GM18861 (cell line): ENCODE data around the gene NANS.
A peak's percentile ranks its signal among the peaks of the same experiment; 100 is the strongest.

ENCODE experiments used
- ATAC-seq: cut with Tn5 transposase; IDR thresholded peaks from one replicate; pipeline ENCODE4 v1.9.1; 2021; ENCODE audit not compliant: unreplicated experiment

The NANS gene

DNA sequence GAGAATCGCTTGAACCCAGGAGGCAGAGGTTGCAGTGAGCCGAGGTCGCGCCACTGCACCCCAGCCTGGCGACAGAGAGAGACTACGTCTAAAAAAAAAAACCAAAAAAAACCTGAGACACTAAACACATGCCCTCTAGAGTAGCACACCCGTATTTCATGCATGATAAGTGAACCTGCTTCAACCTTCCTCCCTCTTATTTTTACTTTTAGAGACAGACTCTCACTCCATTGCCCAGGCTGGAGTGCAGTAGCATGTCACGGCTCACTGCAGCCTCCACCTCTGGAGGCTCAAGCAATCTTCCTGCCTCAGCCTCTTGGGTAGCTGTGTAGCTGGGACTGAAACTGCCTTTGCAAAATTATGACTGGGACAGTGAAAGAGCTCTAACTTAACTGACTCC lies 17.6 kb upstream of the NANS start:
- ATAC-seq = peak; percentile 43

DNA sequence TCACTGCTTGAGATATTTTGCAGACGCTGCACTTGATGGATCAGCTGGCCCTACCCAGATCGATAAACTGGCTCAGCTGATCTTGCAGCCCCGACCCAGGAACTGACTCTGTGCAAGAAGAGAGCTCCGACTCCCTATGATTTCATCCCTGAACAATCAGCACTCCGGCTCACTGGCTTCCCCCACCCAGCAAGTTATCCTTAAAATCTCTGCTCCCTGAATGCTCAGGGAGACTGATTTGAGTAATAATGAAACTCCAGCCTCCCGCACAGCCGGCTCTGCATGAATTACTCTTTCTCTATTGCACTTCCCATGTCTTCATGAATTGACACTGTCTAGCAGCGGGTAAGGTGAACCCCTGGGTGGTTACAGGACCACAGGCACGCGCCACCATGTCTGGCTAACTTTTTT lies 16.9 kb upstream of the NANS start:
- ATAC-seq = no peak

DNA sequence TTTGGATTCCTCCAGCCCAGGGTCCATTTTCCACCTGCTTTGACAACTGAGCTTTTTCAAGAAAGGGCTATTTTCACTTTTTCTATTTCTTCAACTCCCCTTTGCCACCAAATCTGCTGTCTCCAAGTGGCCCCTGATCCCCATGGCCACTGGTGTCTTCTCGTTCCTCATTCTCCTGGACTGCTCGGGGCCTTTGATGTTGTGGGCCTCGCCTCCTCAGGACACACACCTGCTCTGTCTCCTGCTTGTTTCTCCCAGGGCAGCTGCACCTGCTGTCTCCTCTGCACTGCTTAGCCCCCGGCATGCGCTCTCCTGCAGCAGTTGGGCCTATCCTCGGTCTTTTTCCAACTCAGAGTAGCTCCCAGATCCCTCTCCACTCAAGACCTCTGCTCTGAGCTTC lies 16.3 kb upstream of the NANS start:
- no peak for ATAC-seq

DNA sequence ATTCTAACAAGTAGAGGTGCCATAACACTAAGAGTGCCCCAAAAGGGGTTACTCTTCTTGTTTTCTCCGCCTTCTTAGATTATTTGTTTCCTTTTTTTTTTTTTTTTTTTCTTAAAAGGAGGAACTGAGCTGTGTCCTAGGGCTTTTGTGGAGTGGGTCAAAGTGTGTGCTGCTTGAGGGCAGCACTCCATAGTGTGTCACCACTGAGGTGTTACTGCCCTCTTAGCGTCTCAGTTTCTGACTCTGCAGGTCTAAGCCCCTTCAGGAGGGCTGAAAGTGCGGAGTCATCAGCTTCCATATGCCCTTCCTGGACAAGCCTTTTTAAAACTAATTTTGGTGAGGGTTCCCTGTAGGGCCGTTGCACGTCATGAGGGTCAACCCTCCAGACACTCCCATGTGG lies 12.6 kb upstream of the NANS start:
- no peak for ATAC-seq

DNA sequence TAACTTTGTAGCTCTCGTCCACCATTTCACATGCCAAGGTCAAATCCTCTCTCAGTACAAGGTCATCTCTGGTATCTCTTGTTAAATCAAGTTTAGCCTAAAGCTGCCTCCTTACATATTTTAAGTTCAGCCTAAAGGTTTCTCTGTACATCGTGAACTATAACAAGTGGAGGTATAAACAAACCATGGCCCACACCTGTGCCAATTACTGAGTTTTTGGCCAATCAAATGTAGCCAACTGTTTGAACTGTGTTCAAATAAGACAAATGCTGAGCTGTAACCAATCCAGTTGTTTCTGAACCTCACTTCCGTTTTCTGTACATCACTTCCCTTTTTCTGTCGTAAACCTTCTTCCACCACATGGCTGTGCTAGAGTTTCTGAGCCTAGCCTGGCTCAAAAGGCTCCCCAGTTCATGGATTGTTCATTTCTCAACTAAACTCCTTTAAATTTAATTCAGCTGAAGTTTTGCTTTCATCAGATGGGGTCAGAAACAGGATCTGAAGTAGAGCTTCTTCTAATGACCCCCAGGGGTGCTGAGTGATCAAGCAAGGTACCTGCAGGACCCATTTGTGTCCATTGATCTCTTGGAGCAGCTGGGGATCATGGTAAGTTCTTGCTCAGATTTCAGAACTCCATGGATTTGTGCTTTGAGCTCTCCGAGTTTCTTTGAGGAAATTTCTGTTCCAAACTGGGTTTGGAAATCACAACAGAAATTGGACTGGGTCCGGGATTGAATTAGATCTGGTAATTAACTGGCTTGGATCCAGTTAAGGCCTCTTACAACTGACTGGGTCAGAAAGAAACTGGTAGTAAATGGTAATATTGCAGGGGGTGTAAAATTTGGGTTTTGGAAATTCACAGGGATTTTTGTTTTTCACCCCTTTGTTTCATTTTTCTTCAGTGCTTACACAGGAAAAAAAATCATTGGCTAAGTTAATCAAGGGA lies 11.0 kb upstream of the NANS start:
- peak; percentile 88 for ATAC-seq

DNA sequence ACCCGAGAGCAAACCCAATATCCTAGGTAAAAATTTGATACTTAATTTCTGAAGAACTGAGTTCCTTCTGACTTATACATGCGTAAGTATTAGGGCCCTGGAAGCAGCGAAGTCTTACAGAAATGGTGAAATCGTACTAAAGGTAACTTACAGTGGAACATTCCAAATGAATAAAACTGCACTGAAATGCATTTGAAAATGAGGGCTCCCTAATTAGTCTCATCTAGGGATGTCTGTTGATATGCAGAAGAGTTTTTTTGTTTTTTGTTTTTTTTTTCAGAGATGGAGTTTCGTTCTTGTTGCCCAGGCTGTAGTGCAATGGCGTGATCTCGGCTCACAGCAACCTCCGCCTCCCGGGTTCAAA lies 10.4 kb upstream of the NANS start:
- no peak for ATAC-seq

DNA sequence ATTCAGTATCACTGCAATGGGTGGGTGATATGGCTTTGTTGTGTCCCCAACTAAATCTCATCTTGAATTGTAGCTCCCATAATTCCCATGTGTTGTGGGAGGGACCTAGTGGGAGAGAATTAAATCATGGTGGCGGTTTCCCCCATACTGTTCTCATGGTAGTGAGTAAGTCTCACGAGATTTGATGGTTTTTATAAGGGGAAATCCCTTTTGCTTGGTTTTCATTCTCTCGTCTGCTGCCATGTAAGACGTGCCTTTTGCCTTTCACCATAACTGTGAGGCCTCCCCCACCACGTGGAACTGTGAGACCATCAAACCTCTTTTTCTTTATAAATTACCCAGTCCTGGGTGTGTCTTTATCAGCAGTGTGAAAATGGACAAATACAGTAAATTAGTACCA lies 9.5 kb upstream of the NANS start:
- ATAC-seq = no peak

DNA sequence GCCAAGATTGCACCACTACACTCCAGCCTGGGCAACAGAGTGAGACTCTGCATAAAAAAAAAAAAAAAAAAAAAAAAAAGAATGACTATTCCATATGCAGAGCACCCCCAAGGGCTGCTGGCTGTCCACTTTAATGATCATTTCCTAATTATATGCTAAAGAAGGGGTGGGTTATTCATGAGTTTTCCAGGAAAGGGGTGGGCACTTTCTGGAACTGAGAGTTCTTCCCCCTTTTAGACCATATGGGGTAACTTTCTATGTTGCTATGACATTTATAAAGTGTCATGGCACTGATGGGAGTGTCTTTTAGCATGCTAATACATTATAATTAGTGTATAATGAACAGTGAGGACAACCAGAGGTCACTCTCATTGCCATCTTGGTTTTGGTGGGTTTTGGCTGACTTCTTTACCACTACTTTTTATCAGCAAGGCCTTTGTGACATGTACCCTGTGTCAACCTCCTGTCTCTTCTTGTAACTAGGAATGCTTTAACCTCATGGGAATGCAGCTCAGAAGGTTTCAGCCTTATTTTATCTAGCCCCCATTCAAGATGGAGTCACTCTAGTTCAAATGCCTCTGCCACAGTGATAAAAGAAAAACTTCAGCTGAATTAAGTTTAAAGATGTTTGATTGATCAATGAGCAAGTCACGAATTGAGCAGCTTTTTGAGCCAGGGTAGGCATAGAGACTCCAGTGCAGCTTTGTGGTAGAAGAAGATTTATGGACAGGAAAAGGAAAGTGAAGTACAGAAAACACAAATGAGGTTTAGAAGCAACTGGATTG lies 7.1 kb upstream of the NANS start:
- no peak for ATAC-seq

DNA sequence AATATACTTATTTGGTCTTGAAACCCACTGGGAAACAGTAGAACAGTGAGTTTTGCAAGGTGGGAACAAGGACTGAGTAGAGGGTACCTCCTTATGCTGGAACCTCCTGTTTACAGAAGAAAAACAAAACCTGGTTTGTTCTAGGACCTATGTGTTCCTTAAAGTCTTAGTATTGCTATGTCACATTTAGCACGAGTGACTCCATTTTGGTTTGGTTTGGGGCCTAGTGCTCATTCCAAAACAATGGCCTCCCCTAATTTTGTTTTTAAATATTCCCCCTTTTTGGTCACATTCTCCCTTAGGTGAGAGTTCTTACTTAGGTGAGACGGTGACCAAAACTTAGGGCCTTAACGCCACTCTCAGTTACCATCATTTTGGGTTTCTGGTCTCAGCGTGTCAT lies 6.2 kb upstream of the NANS start:
- no peak for ATAC-seq

DNA sequence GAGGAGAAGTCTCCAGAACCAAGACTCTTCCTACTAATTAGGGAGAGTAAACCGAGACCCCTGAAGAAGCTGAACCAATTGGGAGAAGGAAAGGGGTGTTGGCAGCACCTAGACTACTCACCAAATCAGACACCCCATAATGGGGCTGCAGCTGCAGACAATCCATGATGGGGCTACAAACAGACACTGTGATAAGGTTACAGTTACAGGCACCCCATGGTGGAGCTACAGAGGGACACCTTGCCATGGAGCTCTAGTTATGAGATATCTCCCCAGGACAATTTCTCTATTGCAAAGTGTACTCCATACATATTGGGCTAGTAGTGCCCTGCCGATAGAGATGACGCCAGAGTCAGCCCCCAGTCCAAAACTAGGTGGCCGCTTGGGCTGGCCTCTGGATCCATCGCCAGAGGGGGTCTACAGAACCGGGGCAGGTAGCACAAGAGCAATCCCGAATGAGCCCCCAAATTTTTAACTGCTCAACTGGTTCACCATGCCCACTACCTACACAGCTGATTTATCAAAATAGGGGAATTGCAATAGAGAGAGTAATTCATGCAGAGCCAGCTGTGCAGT lies 2.1 kb upstream of the NANS start:
- ATAC-seq = no peak

DNA sequence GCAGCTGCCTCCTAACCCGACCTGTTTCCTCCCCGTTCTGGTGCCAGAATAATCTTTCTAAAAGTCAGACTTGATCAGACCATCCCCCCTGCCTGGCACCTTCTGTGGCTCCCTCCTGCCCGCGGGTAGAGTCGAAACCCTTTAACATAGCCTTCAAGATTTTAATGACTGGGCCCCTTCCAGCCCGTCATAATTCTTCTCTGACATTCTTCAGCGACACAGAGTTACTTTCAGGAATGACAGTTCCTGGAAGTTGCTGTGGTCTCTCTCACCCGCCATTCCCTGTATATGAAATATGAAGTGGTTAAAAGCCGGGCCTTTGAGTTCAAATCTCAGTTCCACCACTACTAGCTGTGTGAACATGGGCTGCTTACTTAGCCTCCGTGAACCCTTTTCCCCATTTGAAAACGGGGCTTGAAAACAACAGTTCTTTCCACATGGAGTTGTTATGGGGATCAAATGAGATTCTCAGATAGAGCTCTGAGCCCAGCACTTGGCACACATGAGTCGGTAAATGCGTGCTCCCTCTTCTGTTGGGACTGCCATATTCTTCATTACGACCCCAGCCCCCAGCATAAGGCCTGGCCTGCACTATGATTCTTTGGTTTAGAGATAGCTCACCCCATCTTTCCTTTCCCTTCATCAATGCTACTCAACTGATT lies 737 bp downstream of the NANS start:
- no peak for ATAC-seq

DNA sequence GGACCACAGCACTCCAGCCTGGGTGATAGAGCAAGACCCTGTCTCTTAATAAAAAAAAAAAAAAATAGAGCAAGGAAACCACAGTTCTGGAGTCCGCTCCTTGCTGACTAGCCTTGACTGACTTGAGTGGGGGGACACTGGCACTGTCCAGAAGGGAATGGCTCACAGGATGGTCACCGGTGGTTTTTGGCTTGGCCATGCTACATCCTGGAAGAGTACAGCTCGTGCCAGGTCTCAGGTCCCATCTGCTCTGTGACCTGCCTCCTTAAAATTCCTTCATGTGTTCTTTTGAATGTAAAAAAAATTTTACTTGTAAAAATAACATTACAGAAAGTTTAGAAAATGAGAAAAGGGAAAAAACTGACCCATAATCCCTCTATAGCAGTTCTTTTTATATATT lies 5.6 kb downstream of the NANS start:
- ATAC-seq = no peak

DNA sequence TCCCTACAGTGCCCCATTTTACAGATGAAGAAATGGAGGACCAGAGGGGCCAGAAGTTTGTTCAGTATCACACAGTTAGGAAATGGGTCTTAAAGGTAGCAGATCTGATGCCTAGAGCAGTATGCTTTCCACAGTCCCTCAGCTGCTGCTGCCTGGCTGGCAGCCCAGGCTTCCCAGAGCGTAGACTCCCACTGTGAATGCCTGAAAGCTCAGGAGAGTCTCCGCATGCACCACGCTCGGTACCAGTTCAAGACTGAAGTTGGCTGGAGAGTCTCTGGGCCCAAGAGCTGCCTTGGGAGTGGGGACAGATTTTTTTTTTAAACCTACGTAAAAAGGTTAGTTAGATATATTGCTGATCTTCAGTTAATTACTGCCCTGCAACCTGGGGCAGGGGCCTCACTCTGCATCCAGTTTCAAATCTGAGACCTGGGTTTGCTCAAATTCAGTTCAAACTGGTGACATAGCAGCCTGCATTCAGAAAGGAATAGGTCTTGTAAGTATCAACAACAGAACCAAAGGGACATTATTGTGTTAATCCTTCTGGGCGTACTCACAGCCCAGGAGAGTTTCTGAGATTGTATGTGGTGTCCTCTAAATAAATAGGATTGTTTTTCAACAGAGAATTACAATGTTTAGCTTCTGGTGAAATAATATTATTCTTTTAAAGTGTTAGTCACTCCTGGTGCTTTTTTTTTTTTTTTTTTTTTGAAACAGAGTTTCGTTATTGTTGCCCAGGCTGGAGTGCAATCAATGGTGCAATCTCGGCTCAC lies 8.3 kb downstream of the NANS start:
- ATAC-seq = no peak

DNA sequence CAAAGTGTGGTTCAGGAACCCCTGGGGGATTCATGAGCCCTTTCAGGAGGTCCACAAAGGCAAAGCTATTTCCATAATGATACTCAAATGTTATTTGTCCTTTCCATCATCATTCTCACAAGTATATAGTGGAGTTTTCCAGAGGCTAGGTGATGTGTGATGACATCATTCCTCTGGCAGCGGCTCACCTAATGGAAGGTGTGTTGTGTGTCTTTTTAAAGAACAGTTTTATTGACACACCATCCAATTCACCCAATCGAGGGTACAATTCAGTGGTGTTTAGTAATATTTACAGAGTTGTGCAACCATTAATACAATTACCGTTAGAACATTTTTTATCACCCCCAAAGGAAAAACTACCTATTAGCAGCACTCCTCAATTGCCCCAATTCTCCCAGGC lies 9.7 kb downstream of the NANS start:
- ATAC-seq = no peak

DNA sequence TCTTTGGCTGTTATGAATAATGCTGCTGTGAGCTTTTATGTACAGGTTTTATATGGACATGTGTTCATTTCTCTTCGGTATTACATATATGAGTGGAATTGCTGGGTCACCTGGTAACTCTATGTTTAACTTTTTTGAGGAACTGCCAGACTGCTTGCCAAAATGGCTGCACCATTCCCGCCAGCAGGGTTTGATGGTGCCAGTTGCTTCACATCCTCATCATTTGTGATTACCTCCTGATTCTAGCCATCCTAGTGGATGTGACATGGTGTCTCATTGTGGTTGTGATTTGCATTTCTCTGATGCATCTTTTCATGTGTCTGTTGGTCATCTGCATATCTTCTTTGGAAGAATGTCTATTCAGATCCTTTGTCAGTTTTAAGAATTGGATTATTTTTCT lies 10.7 kb downstream of the NANS start:
- no peak for ATAC-seq

DNA sequence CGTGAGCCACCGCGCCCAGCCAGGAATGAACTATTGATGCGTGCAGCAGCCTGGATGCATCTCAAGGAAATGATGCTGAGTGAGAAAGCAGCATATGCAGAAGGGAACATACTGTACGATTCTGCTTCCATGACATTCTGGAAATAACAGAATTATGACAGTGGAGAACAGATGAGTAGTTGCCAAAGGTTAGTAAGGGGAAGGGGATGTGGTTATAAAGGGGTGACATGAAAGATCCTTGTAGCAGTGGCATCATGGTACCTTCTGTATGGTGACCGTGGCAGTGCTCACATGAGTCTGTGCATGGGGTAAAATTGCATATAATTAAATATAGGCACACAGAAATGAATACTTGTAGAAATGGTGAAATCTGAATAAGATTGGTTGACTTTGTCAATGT lies 13.0 kb downstream of the NANS start:
- no peak for ATAC-seq

DNA sequence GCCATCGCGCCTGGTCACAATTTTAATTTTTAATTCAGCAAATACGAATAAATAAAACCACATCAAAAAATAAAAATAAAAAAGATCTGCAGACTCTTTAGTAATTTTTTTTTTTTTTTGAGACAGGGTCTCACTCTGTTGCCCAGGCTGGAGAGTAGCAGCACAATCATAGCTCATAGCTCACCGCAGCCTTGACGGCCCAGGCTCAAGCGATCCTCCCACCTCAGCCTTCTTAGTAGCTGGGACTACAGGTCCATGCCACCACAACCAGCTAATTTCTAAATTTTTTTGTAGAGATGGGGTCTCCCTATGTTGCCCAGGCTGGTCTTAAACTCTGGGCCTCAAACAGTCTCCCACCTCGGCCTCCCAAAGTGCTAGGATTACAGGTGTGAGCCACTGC lies 14.2 kb downstream of the NANS start:
- ATAC-seq = no peak

DNA sequence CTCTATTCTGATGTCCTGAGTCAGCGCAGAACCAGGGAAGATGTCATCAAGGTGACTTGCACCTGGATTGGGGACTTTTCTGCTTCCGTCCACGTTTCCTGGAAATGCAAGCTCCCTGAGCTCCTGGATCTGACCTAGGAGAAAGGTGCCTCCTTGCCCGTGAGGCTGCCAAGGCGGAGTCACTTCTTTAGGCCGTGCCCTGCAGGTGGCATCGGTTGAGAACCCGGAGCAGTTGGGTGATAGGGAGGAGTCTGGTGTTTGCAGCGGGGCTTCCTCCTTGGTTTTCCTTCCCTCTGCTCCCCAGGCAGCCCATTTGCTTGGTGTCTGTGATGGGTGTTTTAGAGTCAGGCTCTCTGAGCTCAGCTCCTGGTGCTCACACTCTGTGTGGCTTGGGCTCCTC lies 15.2 kb downstream of the NANS start:
- no peak for ATAC-seq

DNA sequence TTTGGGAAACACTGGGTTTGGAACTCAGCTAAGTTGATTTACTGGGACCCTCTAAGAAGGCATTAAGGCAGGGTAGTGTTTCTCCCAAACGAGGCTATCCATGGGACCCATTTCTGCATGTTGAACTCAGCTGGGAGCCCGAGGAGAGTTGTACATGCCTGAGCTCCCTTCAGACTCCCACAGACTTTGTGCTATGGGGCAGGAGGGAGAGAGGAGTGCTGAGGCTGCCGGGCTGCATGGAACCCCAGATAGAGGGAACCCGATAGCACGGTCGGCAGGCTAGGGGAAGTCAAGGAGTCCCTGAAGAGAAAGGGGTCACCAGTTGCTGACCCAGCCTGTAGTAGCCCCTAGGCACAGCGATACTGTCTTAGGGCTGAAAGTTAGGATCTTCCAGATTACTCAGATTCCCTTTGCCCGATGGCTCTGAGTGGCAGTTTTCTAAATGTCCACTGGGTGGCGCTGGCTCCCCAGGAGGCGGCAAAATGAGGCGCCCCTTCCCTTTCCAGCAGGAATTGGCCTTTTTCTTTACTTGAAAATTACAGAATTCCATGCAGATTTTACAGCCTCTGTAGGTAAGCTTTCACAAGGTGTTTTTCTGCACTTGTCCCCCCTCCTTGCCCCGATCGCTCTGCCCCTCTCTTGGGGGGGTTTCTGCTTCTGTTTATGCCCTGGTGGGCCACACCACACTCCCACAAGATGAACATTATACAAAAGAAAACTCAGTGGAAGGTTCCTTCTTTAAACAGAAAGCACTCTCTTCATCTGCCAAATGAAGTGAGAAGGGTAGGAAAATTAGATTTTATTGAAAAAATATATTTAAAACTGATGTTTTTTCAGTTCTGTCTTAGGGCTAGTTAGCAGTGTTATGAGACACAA lies 17.8 kb downstream of the NANS start:
- no peak for ATAC-seq

DNA sequence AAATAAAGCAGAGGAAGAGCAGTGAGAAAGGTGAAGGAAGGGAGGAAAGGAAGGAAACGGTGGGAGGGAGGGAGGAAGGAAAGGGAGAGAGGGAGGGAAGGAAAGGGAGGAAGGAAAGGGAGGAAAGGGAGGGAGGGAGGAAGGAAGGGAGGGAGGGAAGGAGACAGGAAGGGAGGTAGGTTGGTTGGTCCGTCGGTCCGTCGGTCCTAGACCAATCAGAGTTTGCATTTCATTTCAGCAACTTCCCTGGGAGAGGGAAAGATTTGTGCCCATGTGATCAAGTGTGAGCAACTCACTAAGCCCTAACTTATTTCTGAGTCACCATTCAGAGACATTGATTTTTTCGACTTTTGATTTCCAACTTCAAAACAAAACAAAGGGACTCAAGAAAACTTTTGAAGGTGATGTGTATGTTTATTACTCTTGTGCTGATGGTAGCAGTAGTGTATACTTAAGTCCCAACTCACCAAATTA lies 18.8 kb downstream of the NANS start:
- no peak for ATAC-seq
